Astrocyte of the cerebellum (primary cell): ENCODE measurements around the gene DOK5.

Experiments
- DNase-seq: peaks from one replicate; pipeline ENCODE4 v3.0.0-alpha.2; 2011; ENCODE audit warnings: low read depth
- H3K4me3 ChIP-seq: 2 replicates; pipeline ENCODE4 v1.5.1; 2011; ENCODE audit warnings: mild to moderate bottlenecking, low read depth, low read length, moderate library complexity
- CTCF ChIP-seq: IDR thresholded peaks from 2 replicates; pipeline ENCODE4 v1.5.1; 2012; ENCODE audit warnings: low read length, low read depth, moderate library complexity, mild to moderate bottlenecking; ENCODE audit errors: missing control alignments
- in situ Hi-C: cut with HindIII; loops from 2 replicates; pipeline ENCODE4 v1.10.0; 2017; ENCODE audit warnings: low sequenced_read_pairs

Gene DOK5

GRCh38 chr20:54639941-54640340 lies 164.5 kb downstream of the DOK5 start:
- in situ Hi-C loops: loop anchor here (25.0 kb wide), 1 partner anchor 403 kb away; no protein-coding TSS in a partner anchor

GRCh38 chr20:54640800-54641199 lies 165.4 kb downstream of the DOK5 start:
- DNase-seq: no peak
- no peak for TF ChIP-seq CTCF
- in situ Hi-C loops: loop anchor here (25.0 kb wide), 1 partner anchor 403 kb away; no protein-coding TSS in a partner anchor
- no peak overlapping the region for H3K4me3 ChIP-seq

More at GRCh38 chr20:54639941-54640340, 164.5 kb downstream of the DOK5 start:
- no peak for TF ChIP-seq CTCF
- no peak overlapping the region for H3K4me3 ChIP-seq
- no peak for DNase-seq

GRCh38 chr20:54642864-54643667 lies 167.7 kb downstream of the DOK5 start:
- no peak overlapping the region for H3K4me3 ChIP-seq
- in situ Hi-C loops: loop anchor here (25.0 kb wide), 1 partner anchor 406 kb away; no protein-coding TSS in a partner anchor
- no peak for TF ChIP-seq CTCF
- DNase-seq: no peak

GRCh38 chr20:54643761-54644160 lies 168.4 kb downstream of the DOK5 start:
- in situ Hi-C loops: loop anchor here (25.0 kb wide), 1 partner anchor 406 kb away; no protein-coding TSS in a partner anchor
- no peak overlapping the region for H3K4me3 ChIP-seq
- TF ChIP-seq CTCF: no peak
- DNase-seq: peak; percentile 94

GRCh38 chr20:54645445-54646155 lies 170.2 kb downstream of the DOK5 start:
- in situ Hi-C loops: loop anchor here (25.0 kb wide), 1 partner anchor 408 kb away; no protein-coding TSS in a partner anchor
- TF ChIP-seq CTCF: no peak
- H3K4me3 ChIP-seq: no peak overlapping the region
- DNase-seq: no peak

GRCh38 chr20:54646156-54646517 lies 170.7 kb downstream of the DOK5 start:
- H3K4me3 ChIP-seq: no peak overlapping the region
- in situ Hi-C loops: loop anchor here (25.0 kb wide), 1 partner anchor 409 kb away; no protein-coding TSS in a partner anchor
- DNase-seq: no peak
- no peak for TF ChIP-seq CTCF
